Fibroblast of lung (primary cell): ENCODE measurements around the gene NKD2. TPM values are rescaled to one million over a fixed set of nuclear protein-coding genes. Genes with fewer than 3 reads are reported as not detected.

Experiments
- DNase-seq, 2 donors: peaks; one replicate each; pipeline versions ENCODE4 v3.0.0 to v3.0.0-alpha.2; 2010; ENCODE audit warnings: low read depth in 2 of 2
- H2AFZ ChIP-seq: 2 replicates; pipeline ENCODE4 v1.5.1; 2012; ENCODE audit warnings: low read length, control low read depth, inconsistent platforms
- H3K27ac ChIP-seq: 2 replicates; pipeline ENCODE4 v1.5.1; 2011; ENCODE audit warnings: low read length, control low read depth; ENCODE audit not compliant: insufficient read depth
- H3K27me3 ChIP-seq: 2 replicates; pipeline ENCODE4 v1.5.1; 2011; ENCODE audit warnings: mild to moderate bottlenecking, low read length; ENCODE audit not compliant: control insufficient read depth, insufficient read depth
- H3K36me3 ChIP-seq: 2 replicates; pipeline ENCODE4 v1.5.1; 2011; ENCODE audit warnings: low read length; ENCODE audit not compliant: control insufficient read depth, insufficient read depth
- H3K4me1 ChIP-seq: 2 replicates; pipeline ENCODE4 v1.5.1; 2011; ENCODE audit warnings: low read length; ENCODE audit not compliant: control insufficient read depth, insufficient read depth; ENCODE audit errors: extremely low read depth
- H3K4me2 ChIP-seq: 2 replicates; pipeline ENCODE4 v1.5.1; 2011; ENCODE audit warnings: low read length, control low read depth; ENCODE audit not compliant: insufficient read depth; ENCODE audit errors: extremely low read depth
- H3K4me3 ChIP-seq, 4 experiments: fragments of 200-600 bp in 1 of 4; sonication (generic) in 1 of 4; replicated peaks in 1 of 4; 2 replicates each; pipeline ENCODE4 v1.5.1; 2011 to 2016; ENCODE audit warnings: low read length in 4 of 4, low read depth in 3 of 4, mild to moderate bottlenecking in 3 of 4, control low read depth in 2 of 4, inconsistent platforms in 1 of 4, mixed read lengths in 1 of 4; ENCODE audit not compliant: insufficient read depth in 1 of 4; ENCODE audit errors: control extremely low read depth in 1 of 4
- H3K79me2 ChIP-seq: 2 replicates; pipeline ENCODE4 v1.5.1; 2012; ENCODE audit warnings: mild to moderate bottlenecking, low read length, inconsistent platforms; ENCODE audit not compliant: control insufficient read depth, insufficient read depth
- H3K9ac ChIP-seq: 2 replicates; pipeline ENCODE4 v1.5.1; 2011; ENCODE audit warnings: mild to moderate bottlenecking, low read length, control low read depth; ENCODE audit not compliant: insufficient read depth
- H3K9me3 ChIP-seq: 2 replicates; pipeline ENCODE4 v1.5.1; 2012; ENCODE audit warnings: low read depth, low read length; ENCODE audit not compliant: control insufficient read depth, insufficient read depth
- H4K20me1 ChIP-seq: 2 replicates; pipeline ENCODE4 v1.5.1; 2011; ENCODE audit warnings: low read length; ENCODE audit not compliant: control insufficient read depth, insufficient read depth; ENCODE audit errors: extremely low read depth
- EZH2 ChIP-seq: IDR thresholded peaks from 2 replicates; pipeline ENCODE4 v1.5.1; 2012; ENCODE audit warnings: low read length, control low read depth, mild to moderate bottlenecking; ENCODE audit errors: missing control alignments
- polyA plus RNA-seq, 2 donors: library from polyadenylated mRNA; depleted of rRNA in 1 of 2; stranded (reverse) in 1 of 2; unstranded in 1 of 2; fragments of >200 nt; gene quantifications; 2 replicates each; pipeline ENCODE4 v1.2.1, GENCODE V29; 2011 to 2012; ENCODE audit warnings: missing spikeins in 1 of 2
- total RNA-seq: library from RNA; depleted of rRNA; stranded (reverse); fragments of >200 nt; gene quantifications from 2 replicates; pipeline ENCODE4 v1.2.1, GENCODE V29; 2014
- TF ChIP-seq, protein P1 (sequence below), 2 donors: IDR thresholded peaks in 1 of 2; conservative IDR thresholded peaks in 1 of 2; 1 replicate in 1 of 2; 2 replicates in 1 of 2; pipeline ENCODE4 v1.5.1; 2011 to 2012; ENCODE audit warnings: low read length in 2 of 2, control low read depth in 1 of 2, inconsistent platforms in 1 of 2, low read depth in 1 of 2, mild to moderate bottlenecking in 1 of 2

Gene NKD2
- total and polyA plus RNA-seq, 2 donors (not counting 1 experiment from before 2014, with no cell fraction given): under 0.01 TPM; not detected in 1

DNA sequence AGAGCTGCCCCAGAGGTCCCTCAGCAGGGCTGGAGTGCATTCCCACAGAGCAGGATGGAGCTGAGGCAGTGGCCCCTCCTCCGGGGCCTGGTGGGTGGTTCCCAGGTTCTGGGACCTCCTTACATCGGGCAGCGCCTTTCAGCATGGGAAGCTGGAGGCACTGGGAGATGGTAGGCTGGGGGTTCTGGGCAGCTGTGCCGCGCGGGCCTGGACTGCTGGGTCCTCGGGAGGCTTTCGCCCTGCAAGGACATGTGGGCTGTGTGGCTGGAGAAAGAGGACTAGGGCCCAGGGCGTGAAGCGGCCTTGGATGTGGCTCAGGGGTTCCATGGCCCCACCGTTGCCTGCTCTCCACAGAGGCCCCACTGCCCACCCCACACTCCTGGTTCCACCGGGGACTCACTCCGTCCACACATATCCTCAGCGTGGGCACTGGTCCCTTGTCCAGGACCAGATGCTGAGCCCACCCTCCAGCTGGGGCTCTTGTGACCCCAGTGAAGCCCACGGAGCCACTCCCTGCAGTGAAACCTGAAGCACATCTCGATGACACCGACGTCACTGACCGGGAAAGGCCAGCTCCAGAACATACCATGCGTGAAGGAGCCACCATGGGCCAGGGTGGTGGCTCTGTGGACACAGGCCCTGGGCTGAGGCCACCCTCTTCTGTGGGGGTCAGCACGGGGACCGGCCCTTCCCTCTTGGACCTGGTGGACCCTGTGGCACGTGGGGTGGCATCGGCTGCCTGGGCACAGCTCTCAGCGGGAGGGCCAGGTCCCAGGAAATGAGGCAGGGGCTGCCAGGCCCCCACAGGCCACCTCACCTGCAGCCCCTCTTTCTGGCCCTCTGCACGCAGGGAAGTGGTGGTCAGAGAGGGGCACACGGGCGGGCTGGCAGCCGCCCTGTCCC is 31.5 kb upstream of the NKD2 start:
- Histone ChIP-seq H3K4me2 (no peak overlapping the region), H3K9ac (no peak overlapping the region), H3K27me3 (peaks cover 2% of the 10 kb centered on the region), H4K20me1 (no peaks in the 10 kb centered on the region), H3K4me3 (no peak overlapping the region), H3K79me2 (no peaks in the 10 kb centered on the region), H3K9me3 (no peaks in the 10 kb centered on the region), H2AFZ (no peak overlapping the region), H3K36me3 (no peaks in the 10 kb centered on the region), H3K27ac (no peak overlapping the region), H3K4me1 (no peaks in the 10 kb centered on the region)
- no peak for TF ChIP-seq EZH2
- TF ChIP-seq, protein P1, sequence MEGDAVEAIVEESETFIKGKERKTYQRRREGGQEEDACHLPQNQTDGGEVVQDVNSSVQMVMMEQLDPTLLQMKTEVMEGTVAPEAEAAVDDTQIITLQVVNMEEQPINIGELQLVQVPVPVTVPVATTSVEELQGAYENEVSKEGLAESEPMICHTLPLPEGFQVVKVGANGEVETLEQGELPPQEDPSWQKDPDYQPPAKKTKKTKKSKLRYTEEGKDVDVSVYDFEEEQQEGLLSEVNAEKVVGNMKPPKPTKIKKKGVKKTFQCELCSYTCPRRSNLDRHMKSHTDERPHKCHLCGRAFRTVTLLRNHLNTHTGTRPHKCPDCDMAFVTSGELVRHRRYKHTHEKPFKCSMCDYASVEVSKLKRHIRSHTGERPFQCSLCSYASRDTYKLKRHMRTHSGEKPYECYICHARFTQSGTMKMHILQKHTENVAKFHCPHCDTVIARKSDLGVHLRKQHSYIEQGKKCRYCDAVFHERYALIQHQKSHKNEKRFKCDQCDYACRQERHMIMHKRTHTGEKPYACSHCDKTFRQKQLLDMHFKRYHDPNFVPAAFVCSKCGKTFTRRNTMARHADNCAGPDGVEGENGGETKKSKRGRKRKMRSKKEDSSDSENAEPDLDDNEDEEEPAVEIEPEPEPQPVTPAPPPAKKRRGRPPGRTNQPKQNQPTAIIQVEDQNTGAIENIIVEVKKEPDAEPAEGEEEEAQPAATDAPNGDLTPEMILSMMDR (conservative IDR thresholded peaks at IDR 0.05 in 1 of 2, IDR thresholded peaks at IDR 0.05 in 1 of 2; ENCODE audit: low read depth in 1 of 2, low read length in 2 of 2): no peak
- no peak for DNase-seq

DNA sequence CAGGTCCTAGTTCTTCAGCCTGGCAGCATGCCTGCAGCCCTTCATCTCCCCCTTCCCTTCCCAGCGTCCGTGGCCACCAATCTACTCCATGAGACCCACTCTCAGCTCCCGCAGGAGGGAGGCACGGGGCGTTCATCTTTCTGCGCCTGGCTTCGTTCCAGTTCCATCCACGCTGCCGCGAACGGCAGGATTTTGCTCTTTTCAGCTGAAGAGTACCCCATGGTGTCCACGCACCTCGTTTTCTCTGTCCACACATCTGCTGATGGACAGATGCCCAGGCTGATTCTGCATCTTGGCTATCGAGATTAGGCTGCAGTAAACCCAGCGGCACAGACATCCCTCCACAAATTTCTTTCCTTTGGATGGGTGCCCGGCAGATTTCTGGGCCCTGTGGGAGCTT is 30.5 kb upstream of the NKD2 start:
- Histone ChIP-seq H3K4me2 (no peak overlapping the region), H3K9ac (no peak overlapping the region), H3K36me3 (no peaks in the 10 kb centered on the region), H3K27ac (no peak overlapping the region), H3K79me2 (no peaks in the 10 kb centered on the region), H3K4me1 (no peaks in the 10 kb centered on the region), H4K20me1 (no peaks in the 10 kb centered on the region), H3K27me3 (peaks cover 2% of the 10 kb centered on the region), H2AFZ (no peak overlapping the region), H3K9me3 (no peaks in the 10 kb centered on the region), H3K4me3 (no peak overlapping the region)
- TF ChIP-seq EZH2: no peak
- no peak for DNase-seq

DNA sequence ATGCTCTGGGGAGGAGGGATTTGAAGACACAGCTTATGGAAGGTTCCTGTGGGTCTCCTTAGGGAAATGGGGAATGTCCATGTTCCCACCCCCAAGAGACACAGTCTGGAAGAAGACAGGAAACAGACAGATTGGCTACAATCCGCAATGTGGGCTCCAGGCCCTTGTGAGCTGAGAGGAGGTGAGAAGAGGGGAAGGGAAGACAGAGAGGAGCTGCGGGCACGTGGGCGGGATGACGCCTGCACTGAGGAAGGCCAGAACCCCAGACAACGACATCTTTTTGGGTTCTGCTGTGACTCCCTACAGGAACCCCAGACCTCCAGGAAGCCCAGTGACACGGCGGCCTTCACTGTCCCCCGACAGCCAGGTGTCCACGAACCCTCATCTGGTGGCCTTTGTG is 29.9 kb upstream of the NKD2 start:
- peaks cover 6% of the 10 kb centered on the region for H3K27me3 ChIP-seq
- H3K4me1 ChIP-seq: no peaks in the 10 kb centered on the region
- H3K9me3 ChIP-seq: no peaks in the 10 kb centered on the region
- H3K27ac ChIP-seq: no peak overlapping the region
- H3K4me2 ChIP-seq: no peak overlapping the region
- no peak overlapping the region for H3K4me3 ChIP-seq
- no peak for TF ChIP-seq EZH2
- TF ChIP-seq, protein P1 (conservative IDR thresholded peaks at IDR 0.05 in 1 of 2, IDR thresholded peaks at IDR 0.05 in 1 of 2; ENCODE audit: low read depth in 1 of 2, low read length in 2 of 2): no peak
- H3K9ac ChIP-seq: no peak overlapping the region
- no peaks in the 10 kb centered on the region for H3K36me3 ChIP-seq
- DNase-seq: no peak
- no peaks in the 10 kb centered on the region for H4K20me1 ChIP-seq
- no peak overlapping the region for H2AFZ ChIP-seq
- no peaks in the 10 kb centered on the region for H3K79me2 ChIP-seq
